Fibroblast of villous mesenchyme (primary cell): ENCODE results near the gene CNTD1. TPM values are rescaled to one million over a fixed set of nuclear protein-coding genes. Genes with fewer than 3 reads are reported as not detected.
"Not testable (repeated sequence)": the region's sequence is repeated elsewhere in the genome, so short reads cannot be mapped to it uniquely, and the experiment has no call there.

Experiments
- DNase-seq: peaks from one replicate; pipeline ENCODE4 v3.0.0-alpha.2; 2010; ENCODE audit warnings: low read depth
- H3K4me3 ChIP-seq: 2 replicates; pipeline ENCODE4 v1.5.1; 2011; ENCODE audit warnings: low read depth, mild to moderate bottlenecking, low read length
- CTCF ChIP-seq: IDR thresholded peaks from 2 replicates; pipeline ENCODE4 v1.5.1; 2012; ENCODE audit warnings: low read depth, mild to moderate bottlenecking, low read length; ENCODE audit not compliant: insufficient read depth
- total RNA-seq: library from RNA; depleted of rRNA; stranded (reverse); fragments of >200 nt; gene quantifications from 2 replicates; pipeline ENCODE4 v1.2.3, GENCODE V29; 2012

The CNTD1 gene
- total RNA-seq, 1 donor = not detected

DNA sequence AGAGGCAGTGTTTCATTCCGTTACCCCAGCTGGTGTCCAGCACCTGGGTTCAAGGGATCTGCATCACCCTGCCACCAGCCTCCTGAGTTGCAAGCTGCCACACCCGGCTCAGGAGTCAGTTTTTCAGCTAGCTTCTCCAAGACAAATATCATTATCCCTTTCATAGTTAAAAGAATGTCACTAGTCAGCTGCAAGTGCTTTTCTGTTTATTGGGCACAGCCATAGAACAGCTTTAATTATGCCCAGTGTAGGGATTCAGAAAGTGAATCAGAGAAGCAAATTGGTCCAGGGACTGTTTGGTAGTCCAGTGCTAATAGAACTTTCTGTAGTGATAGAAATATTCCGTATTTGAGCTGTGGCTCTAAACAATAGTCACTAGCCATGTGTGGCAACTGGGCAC, 49.4 kb downstream of the CNTD1 start:
- no peak for DNase-seq
- no peak overlapping the region for H3K4me3 ChIP-seq
- TF ChIP-seq CTCF = no peak

- DNase-seq = no peak
- TF ChIP-seq CTCF = no peak
Observed at GRCh38 chr17:42849031-42849430, 50.4 kb downstream of the CNTD1 start.

GRCh38 chr17:42849451-42850181, 51.0 kb downstream of the CNTD1 start:
- TF ChIP-seq CTCF = no peak
- no peak overlapping the region for H3K4me3 ChIP-seq
- DNase-seq = no peak

More at GRCh38 chr17:42849031-42849430, 50.4 kb downstream of the CNTD1 start:
- H3K4me3 ChIP-seq = no peak overlapping the region

- DNase-seq = no peak
- no peak within 1 kb of the TSS for H3K4me3 ChIP-seq
- no peak for TF ChIP-seq CTCF
Observed at GRCh38 chr17:42850954-42851353, 52.3 kb downstream of the CNTD1 start, which contains the start of gene AOC3. AOC3 (plus strand) TSS chr17:42851199; CDS start chr17:42851344, 145 bp downstream.

- DNase-seq, H3K4me3 ChIP-seq: not testable (repeated sequence)
Observed at GRCh38 chr17:42851371-42852240, 52.9 kb downstream of the CNTD1 start.

DNA sequence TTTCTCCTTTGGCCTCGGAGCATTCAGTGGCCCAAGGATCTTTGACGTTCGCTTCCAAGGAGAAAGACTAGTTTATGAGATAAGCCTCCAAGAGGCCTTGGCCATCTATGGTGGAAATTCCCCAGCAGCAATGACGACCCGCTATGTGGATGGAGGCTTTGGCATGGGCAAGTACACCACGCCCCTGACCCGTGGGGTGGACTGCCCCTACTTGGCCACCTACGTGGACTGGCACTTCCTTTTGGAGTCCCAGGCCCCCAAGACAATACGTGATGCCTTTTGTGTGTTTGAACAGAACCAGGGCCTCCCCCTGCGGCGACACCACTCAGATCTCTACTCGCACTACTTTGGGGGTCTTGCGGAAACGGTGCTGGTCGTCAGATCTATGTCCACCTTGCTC, 53.7 kb downstream of the CNTD1 start:
- DNase-seq = no peak
- H3K4me3 ChIP-seq = no peak overlapping the region
- no peak for TF ChIP-seq CTCF

DNA sequence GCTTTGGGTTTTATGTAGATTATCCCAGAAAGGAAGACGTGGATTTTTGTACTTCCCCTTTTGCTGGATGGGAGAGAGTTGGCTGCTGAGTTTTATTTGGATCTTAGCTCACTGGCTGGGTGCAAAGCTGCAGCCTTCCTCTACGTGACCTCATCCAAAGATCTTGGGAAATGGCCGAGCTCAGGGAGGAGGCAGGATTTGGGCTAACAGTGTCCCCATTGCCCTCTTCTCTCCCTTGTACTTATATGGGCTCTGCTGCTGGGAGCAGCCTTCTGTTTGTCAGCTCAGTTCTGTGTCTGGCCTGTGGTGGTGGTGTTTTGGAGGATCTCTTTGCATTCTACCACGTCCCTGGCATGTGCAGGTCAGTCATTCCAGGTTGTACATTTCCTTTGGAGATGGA, 54.3 kb downstream of the CNTD1 start:
- no peak overlapping the region for H3K4me3 ChIP-seq
- no peak for DNase-seq
- TF ChIP-seq CTCF = no peak
